GM10248 (cell line): Measurements from ENCODE around the gene RNF32.

Experiments
- CTCF ChIA-PET: fragments of 300-600 bp; sonication (Branson Sonifier 250); formaldehyde crosslinking; extraction: SDS; loops from one replicate; lab custom pipeline; 2021; ENCODE audit warnings: antibody characterized with exemption; lab: Yijun Ruan, JAX
- POLR2A ChIA-PET: fragments of 350-650 bp; sonication (Branson Sonifier 250); formaldehyde crosslinking; extraction: SDS; loops from one replicate; lab custom pipeline; 2020; ENCODE audit warnings: antibody characterized with exemption; lab: Yijun Ruan, JAX
- DNase-seq: peaks from one replicate; pipeline ENCODE4 v3.0.0; 2012; ENCODE audit errors: extremely low spot score
- TF ChIP-seq, protein P1 (sequence below): IDR thresholded peaks from 2 replicates; pipeline ENCODE4 v1.5.1; 2012; ENCODE audit warnings: mild to moderate bottlenecking, low read depth; ENCODE audit errors: extremely low read depth, missing control alignments, control extremely low read depth

Gene RNF32

DNA sequence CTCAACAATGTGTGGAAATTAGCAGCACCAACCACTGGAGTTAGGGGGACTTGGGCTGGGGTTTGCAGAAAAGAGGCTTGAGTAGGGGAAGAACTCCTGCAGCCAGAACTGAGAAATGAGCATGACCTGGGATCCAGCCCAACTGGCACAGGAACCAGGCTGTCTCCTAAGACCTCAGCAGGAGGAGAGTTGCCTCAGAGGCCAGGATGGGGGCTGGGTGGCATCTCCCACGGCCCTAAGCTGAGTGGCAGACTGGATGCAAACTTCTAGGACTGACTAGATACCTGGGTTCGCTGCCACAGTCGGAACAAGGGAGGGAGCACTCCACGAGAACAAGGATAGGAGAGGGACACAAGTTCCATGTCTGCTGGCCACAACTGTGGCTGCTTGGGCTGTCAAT lies 62.6 kb downstream of the RNF32 start:
- ChIA-PET POLR2A (no interaction called here), CTCF (interaction anchor here (2.1 kb wide), 1 partner anchor 19 kb away, joined by 4 read pairs; no protein-coding TSS in a partner anchor)
- TF ChIP-seq, protein P1, sequence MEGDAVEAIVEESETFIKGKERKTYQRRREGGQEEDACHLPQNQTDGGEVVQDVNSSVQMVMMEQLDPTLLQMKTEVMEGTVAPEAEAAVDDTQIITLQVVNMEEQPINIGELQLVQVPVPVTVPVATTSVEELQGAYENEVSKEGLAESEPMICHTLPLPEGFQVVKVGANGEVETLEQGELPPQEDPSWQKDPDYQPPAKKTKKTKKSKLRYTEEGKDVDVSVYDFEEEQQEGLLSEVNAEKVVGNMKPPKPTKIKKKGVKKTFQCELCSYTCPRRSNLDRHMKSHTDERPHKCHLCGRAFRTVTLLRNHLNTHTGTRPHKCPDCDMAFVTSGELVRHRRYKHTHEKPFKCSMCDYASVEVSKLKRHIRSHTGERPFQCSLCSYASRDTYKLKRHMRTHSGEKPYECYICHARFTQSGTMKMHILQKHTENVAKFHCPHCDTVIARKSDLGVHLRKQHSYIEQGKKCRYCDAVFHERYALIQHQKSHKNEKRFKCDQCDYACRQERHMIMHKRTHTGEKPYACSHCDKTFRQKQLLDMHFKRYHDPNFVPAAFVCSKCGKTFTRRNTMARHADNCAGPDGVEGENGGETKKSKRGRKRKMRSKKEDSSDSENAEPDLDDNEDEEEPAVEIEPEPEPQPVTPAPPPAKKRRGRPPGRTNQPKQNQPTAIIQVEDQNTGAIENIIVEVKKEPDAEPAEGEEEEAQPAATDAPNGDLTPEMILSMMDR: no peak
- no peak for DNase-seq

DNA sequence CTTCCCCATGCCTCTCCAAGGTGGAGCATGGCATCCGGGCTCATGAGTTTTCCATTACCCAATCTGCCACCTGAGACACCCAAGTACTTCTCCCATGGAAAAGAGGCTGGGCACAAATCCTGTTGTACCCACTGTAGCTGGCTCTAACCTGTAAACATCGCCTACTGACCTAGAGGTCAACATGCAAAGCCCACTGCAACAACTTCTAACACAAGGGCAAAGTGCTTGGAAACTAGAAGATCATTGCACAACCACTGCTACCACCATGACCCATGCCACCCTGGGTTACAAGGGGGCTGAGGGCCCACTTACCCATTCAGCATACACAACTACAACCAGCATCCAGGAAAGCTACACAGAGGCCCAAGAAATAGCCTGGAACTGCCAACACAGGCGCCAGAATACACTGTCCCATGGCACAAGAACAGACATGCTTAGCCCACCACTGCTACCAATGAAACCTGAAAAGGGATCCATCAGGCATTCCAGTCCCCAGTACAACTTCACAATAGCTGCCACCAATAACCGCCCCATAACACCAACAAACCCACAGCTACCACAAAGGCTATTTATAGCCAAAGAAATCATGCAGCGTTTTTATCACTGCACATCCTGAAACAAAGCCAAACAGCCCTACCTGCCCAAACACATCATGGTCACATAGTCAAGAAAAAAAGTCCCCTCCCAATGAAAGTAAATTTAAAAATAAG lies 63.4 kb downstream of the RNF32 start:
- ChIA-PET CTCF (interaction anchor here (0.9 to 2.1 kb wide), 2 partner anchors 10 to 20 kb away, joined by 3 to 4 read pairs; no protein-coding TSS in a partner anchor), POLR2A (no interaction called here)
- DNase-seq: no peak
- TF ChIP-seq, protein P1: no peak

DNA sequence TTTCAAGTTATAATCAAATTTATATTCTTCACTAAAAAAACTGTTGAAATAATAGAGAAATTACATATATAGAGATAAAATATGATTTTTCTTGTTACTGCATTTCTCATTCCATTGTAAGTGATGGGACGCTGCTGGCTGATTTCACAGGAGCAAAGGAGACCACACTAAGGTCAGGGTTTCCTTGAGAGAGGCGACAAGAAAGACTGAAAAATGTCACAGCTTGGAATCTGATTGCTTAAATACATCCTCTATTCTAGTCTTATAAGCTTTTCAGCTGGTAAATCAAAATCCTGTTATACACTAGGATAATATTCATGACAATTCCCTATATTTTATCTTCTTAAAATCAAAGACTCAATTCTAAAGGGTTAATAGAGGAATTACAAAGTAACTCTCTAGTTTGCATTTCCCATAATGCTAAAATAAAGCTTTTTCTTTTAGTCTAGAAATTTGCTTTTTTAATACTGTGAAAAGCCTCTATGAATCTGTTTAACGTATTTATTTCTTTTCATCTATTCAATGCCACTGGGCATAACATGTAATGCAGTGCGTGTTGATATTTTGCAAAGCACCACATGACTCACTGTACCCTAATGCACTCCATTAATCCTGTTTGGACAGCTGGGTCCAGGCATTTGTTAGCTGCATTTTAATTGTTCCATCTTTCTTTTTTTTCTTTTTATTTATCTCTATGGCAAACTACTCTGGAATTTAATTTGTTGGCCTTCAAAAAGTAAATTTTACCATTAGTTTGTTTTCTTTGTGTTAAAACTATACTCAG lies 81.7 kb downstream of the RNF32 start:
- ChIA-PET CTCF (interaction anchor here (1.2 kb wide), 1 partner anchor 9 kb away, joined by 3 read pairs; no protein-coding TSS in a partner anchor), POLR2A (no interaction called here)
- DNase-seq: no peak
- TF ChIP-seq, protein P1: no peak

DNA sequence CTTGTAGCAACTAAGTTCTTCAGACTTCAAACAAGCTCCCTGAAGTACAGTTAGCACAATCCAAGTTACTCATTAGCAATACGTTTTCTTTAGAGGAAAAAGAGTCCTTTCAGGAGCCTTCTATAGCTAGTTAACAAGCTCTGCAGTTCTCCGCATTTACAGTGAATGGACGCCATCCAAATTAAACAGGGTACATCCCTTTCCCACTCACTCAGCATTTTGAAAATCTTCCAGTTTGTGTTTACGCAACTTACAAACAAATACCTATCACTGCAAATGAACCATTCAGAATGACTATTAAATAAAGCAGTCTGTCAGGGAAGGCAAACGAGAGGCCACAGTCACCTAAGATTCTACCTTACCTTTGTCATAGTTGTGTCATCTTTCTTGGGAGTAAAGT lies 84.5 kb downstream of the RNF32 start:
- ChIA-PET POLR2A (no interaction called here), CTCF (interaction anchor here (0.7 to 1.5 kb wide), 4 partner anchors 11 to 54 kb away, joined by 3 to 5 read pairs (median 4); no protein-coding TSS in a partner anchor)
- DNase-seq: no peak
- TF ChIP-seq, protein P1: no peak

DNA sequence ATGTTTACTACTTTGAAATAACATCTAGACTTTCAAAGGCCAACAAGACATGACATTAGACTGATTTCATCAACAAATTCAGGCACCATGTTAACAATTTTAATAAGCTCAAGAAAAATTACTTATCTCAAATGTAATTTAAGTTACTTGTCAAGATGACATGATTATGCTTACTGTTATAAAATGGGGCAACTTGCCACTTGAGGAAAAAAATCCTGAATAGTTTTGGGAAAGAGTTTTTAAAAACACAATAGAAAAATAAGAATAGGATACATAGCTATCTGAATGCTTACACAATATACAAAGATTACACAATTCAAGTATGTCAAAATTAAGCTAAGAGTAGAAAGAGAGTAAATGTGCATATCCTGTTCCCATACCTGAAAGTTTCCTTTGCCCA lies 85.4 kb downstream of the RNF32 start:
- CTCF ChIA-PET: interaction anchor here (1.3 to 1.5 kb wide), 2 partner anchors 11 to 53 kb away, joined by 4 to 5 read pairs; no protein-coding TSS in a partner anchor
- TF ChIP-seq, protein P1: no peak
- DNase-seq: no peak
- POLR2A ChIA-PET: no interaction called here
